ENCODE data around the gene GMFB.

DNA sequence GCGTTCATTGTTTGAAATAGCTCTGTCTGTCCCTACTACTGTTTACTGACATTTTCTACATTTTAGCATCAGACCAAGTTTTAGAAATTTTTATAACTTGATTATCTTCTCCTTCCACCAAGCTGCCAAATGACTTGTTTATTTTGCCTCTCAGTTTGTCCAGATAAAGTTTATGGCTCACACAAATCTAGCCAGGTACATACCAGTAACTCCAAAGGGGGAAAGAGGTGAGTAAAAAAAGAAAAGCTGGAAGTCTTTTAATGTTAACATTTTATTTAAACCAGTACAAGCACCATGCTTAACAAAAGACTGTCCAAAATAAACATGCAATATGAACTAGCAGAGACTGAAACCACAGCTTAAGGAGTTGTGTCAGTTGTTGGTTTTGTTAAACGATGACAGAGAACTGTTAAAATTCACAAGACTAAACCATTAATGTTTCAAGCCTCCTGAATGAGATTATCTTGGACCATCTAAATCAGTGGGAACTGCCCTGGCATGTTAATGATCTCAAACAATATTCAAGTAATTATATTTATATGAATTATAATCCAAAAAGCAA, 14.5 kb downstream of the GMFB start:
- no peak for TF ChIP-seq CTCF (IDR thresholded peaks at IDR 0.05)
- TF ChIP-seq POLR2A (IDR thresholded peaks at IDR 0.05): no peak
